ENCODE data around the gene STAC3.
"Not testable (repeated sequence)": the region's sequence is repeated elsewhere in the genome, so short reads cannot be mapped to it uniquely, and the experiment has no call there.

STAC3 gene

GRCh38 chr12:57250956-57251355 is at the start of gene STAC3:
Gene STAC3, minus strand, starts transcription at chr12:57251187. Its CDS starts 1,551 bp downstream, at chr12:57249636.
- no peaks in the 10 kb centered on the region for H3K9me3 Mint-ChIP-seq
- H3K27me3 Mint-ChIP-seq = no peaks in the 10 kb centered on the region
- ATAC-seq (no peak), DNase-seq (no peak)
- peaks cover 13% of the 10 kb centered on the region for H3K4me1 Mint-ChIP-seq
- peak within 1 kb of the TSS in 1 of 2 donors; percentile 54 for H3K27ac Mint-ChIP-seq
- no peak within 1 kb of the TSS for H3K4me3 Mint-ChIP-seq

- no peak for DNase-seq
- H3K27ac Mint-ChIP-seq = no peak overlapping the region
- H3K4me1 Mint-ChIP-seq = peaks cover 6% of the 10 kb centered on the region
Observed at GRCh38 chr12:57299514-57300016, 48.6 kb upstream of the STAC3 start.

GRCh38 chr12:57296291-57296690 is 45.3 kb upstream of the STAC3 start:
- Mint-ChIP-seq H3K27me3 (no peaks in the 10 kb centered on the region), H3K27ac (peak overlapping the region in 1 of 2 donors; percentile 49)

More at GRCh38 chr12:57299514-57300016, 48.6 kb upstream of the STAC3 start:
- no peak for ATAC-seq
- no peaks in the 10 kb centered on the region for H3K27me3 Mint-ChIP-seq
- H3K9me3 Mint-ChIP-seq = no peaks in the 10 kb centered on the region
- no peak overlapping the region for H3K4me3 Mint-ChIP-seq

GRCh38 chr12:57282073-57282472 is 31.1 kb upstream of the STAC3 start:
- peaks cover 18% of the 10 kb centered on the region for H3K4me1 Mint-ChIP-seq
- H3K27me3 Mint-ChIP-seq, H3K4me3 Mint-ChIP-seq, H3K9me3 Mint-ChIP-seq, DNase-seq, H3K27ac Mint-ChIP-seq, ATAC-seq: not testable (repeated sequence)

More at GRCh38 chr12:57296291-57296690, 45.3 kb upstream of the STAC3 start:
- H3K9me3 Mint-ChIP-seq = no peaks in the 10 kb centered on the region
- H3K4me1 Mint-ChIP-seq = no peaks in the 10 kb centered on the region
- H3K4me3 Mint-ChIP-seq = no peak overlapping the region
- ATAC-seq (no peak), DNase-seq (no peak)

GRCh38 chr12:57280211-57281062 is 29.4 kb upstream of the STAC3 start:
- ATAC-seq = peak; percentile 100
- Mint-ChIP-seq H3K4me3 (peak overlapping the region; percentile 76 to 79), H3K27me3 (no peaks in the 10 kb centered on the region), H3K9me3 (no peaks in the 10 kb centered on the region), H3K27ac (peak overlapping the region; percentile 95 to 96), H3K4me1 (peaks cover 18% of the 10 kb centered on the region)
- DNase-seq = peak; percentile 71 to 84

- DNase-seq = no peak
- no peak for ATAC-seq
- no peaks in the 10 kb centered on the region for H3K9me3 Mint-ChIP-seq
- no peaks in the 10 kb centered on the region for H3K27me3 Mint-ChIP-seq
- peaks cover 18% of the 10 kb centered on the region for H3K4me1 Mint-ChIP-seq
- no peak overlapping the region for H3K4me3 Mint-ChIP-seq
- H3K27ac Mint-ChIP-seq = peak overlapping the region in 1 of 2 donors; percentile 10
Observed at GRCh38 chr12:57278465-57279381, 27.7 kb upstream of the STAC3 start.

- Mint-ChIP-seq H3K9me3 (no peaks in the 10 kb centered on the region), H3K27ac (no peak overlapping the region), H3K4me1 (peaks cover 18% of the 10 kb centered on the region), H3K4me3 (no peak overlapping the region), H3K27me3 (no peaks in the 10 kb centered on the region)
- DNase-seq (peak in 1 of 2 donors; percentile 34), ATAC-seq (no peak)
Observed at GRCh38 chr12:57276935-57277563, 26.1 kb upstream of the STAC3 start.

- not testable (repeated sequence) for ATAC-seq, H3K4me3 Mint-ChIP-seq, H3K9me3 Mint-ChIP-seq, H3K27me3 Mint-ChIP-seq, H3K27ac Mint-ChIP-seq, DNase-seq
- H3K4me1 Mint-ChIP-seq = peaks cover 17% of the 10 kb centered on the region
Observed at GRCh38 chr12:57276233-57276632, 25.2 kb upstream of the STAC3 start.

GRCh38 chr12:57273516-57273915 is 22.5 kb upstream of the STAC3 start:
- ATAC-seq (no peak), DNase-seq (no peak)
- H3K27me3 Mint-ChIP-seq = no peaks in the 10 kb centered on the region
- no peak overlapping the region for H3K4me3 Mint-ChIP-seq
- no peaks in the 10 kb centered on the region for H3K9me3 Mint-ChIP-seq
- peak overlapping the region in 1 of 2 donors; percentile 54 for H3K27ac Mint-ChIP-seq
- peaks cover 2% of the 10 kb centered on the region for H3K4me1 Mint-ChIP-seq

GRCh38 chr12:57272337-57273151 is 21.6 kb upstream of the STAC3 start:
- ATAC-seq = no peak
- Mint-ChIP-seq H3K27ac (peak overlapping the region in 1 of 2 donors; percentile 43), H3K4me1 (peaks cover 8% of the 10 kb centered on the region), H3K4me3 (no peak overlapping the region), H3K27me3 (no peaks in the 10 kb centered on the region), H3K9me3 (no peaks in the 10 kb centered on the region)
- no peak for DNase-seq

GRCh38 chr12:57270966-57271470 is 20.0 kb upstream of the STAC3 start:
- Mint-ChIP-seq H3K9me3 (no peaks in the 10 kb centered on the region), H3K4me1 (peaks cover 8% of the 10 kb centered on the region), H3K27ac (no peak overlapping the region), H3K4me3 (no peak overlapping the region), H3K27me3 (no peaks in the 10 kb centered on the region)
- DNase-seq (no peak), ATAC-seq (no peak)

GRCh38 chr12:57268264-57268663 is 17.3 kb upstream of the STAC3 start:
- DNase-seq = no peak
- Mint-ChIP-seq H3K4me3 (no peak overlapping the region), H3K9me3 (no peaks in the 10 kb centered on the region), H3K27me3 (no peaks in the 10 kb centered on the region), H3K4me1 (peaks cover 8% of the 10 kb centered on the region), H3K27ac (peak overlapping the region; percentile 4 to 79)
- ATAC-seq = peak; percentile 76

GRCh38 chr12:57266681-57267080 is 15.7 kb upstream of the STAC3 start:
- no peak for ATAC-seq

GRCh38 chr12:57263096-57263495 is 12.1 kb upstream of the STAC3 start:
- peaks cover 2% of the 10 kb centered on the region for H3K4me1 Mint-ChIP-seq
- DNase-seq = no peak
- H3K27me3 Mint-ChIP-seq = no peaks in the 10 kb centered on the region
- H3K9me3 Mint-ChIP-seq = no peaks in the 10 kb centered on the region
- H3K27ac Mint-ChIP-seq = no peak overlapping the region
- ATAC-seq = no peak
- H3K4me3 Mint-ChIP-seq = no peak overlapping the region

More at GRCh38 chr12:57266681-57267080, 15.7 kb upstream of the STAC3 start:
- Mint-ChIP-seq H3K9me3 (no peaks in the 10 kb centered on the region), H3K27ac (no peak overlapping the region), H3K4me1 (peaks cover 8% of the 10 kb centered on the region), H3K27me3 (no peaks in the 10 kb centered on the region), H3K4me3 (no peak overlapping the region)
- DNase-seq = no peak
